Testis (tissue), 3 donors: ENCODE results near the gene ZNF10. TPM values are rescaled to one million over a fixed set of nuclear protein-coding genes. Genes with fewer than 3 reads are reported as not detected.

Experiments
- DNase-seq: peaks from one replicate; pipeline ENCODE4 v3.0.0-alpha.2; 2019
- H3K27ac ChIP-seq, 2 donors: fragments of 200-600 bp; sonication (generic); one replicate each; pipeline ENCODE4 v1.5.1; 2019
- H3K27me3 ChIP-seq: fragments of 200-600 bp; sonication (generic); one replicate; pipeline ENCODE4 v1.5.1; 2019
- H3K36me3 ChIP-seq: fragments of 200-600 bp; sonication (generic); one replicate; pipeline ENCODE4 v1.5.1; 2017; ENCODE audit warnings: low read depth; ENCODE audit errors: missing control alignments
- H3K4me1 ChIP-seq: fragments of 200-600 bp; sonication (generic); one replicate; pipeline ENCODE4 v1.5.1; 2019
- H3K4me3 ChIP-seq, 2 donors: fragments of 200-600 bp; sonication (generic); one replicate each; pipeline ENCODE4 v1.5.1; 2017 to 2019
- H3K9me3 ChIP-seq: fragments of 200-600 bp; sonication (generic); one replicate; pipeline ENCODE4 v1.5.1; 2017
- POLR2A ChIP-seq: fragments of 450-650 bp; IDR thresholded peaks from one replicate; pipeline ENCODE4 v1.6.1; 2017; ENCODE audit warnings: antibody characterized with exemption, mild to moderate bottlenecking, moderate library complexity
- WGBS, 2 donors: methylation state at CpG; one replicate each; pipeline ENCODE4 v1.1.5; 2018; 5-methylcytosine and 5-hydroxymethylcytosine counted together
- intact Hi-C: fragments of 100-400 bp; cut with DNase I; formaldehyde crosslinking; loops from one replicate; pipeline ENCODE4 v1.15.1; 2023; ENCODE audit warnings: low total_unique reads
- polyA plus RNA-seq: library from polyadenylated mRNA; stranded (reverse); fragments of 350-450 nt; fragmentation: Illumina TruSeq; extraction: RNeasy Lipid Tissue Mini Kit (QIAGEN cat#74804); gene quantifications from one replicate; pipeline ENCODE4 v1.2.3, GENCODE V29; 2014; ENCODE audit warnings: low read depth, low replicate concordance; ENCODE audit not compliant: insufficient read depth
- total RNA-seq, 2 donors: library from RNA; depleted of rRNA; stranded (reverse); fragments of >200 nt; gene quantifications; one replicate each; pipeline ENCODE4 v1.2.3, GENCODE V29; 2016
- TF ChIP-seq, protein P1 (sequence below), 3 experiments: fragments of 450-650 bp in 2 of 3; fragments of 200-600 bp in 1 of 3; sonication (generic) in 1 of 3; IDR thresholded peaks; one replicate each; pipeline ENCODE4 v1.5.1; 2016 to 2019; ENCODE audit warnings: antibody characterized with exemption in 3 of 3, mild to moderate bottlenecking in 2 of 3, moderate library complexity in 1 of 3

Gene ZNF10
- total and polyA plus RNA-seq, 3 donors from 2014 or later = 20.4 to 40.5 (median 38.3) TPM

DNA sequence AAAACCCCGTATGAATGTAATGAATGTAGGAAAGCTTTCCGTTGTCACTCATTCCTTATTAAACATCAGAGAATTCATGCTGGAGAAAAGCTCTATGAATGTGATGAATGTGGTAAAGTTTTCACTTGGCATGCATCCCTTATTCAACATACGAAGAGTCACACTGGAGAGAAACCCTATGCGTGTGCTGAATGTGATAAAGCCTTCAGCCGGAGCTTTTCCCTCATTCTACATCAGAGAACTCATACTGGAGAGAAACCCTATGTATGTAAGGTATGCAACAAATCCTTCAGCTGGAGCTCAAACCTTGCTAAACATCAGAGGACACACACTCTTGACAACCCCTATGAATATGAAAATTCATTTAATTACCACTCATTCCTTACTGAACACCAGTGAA is 24.2 kb upstream of the ZNF10 start:
- Histone ChIP-seq H3K9me3 (no peaks in the 10 kb centered on the region), H3K27me3 (no peaks in the 10 kb centered on the region), H3K4me3 (no peak overlapping the region), H3K27ac (no peak overlapping the region), H3K4me1 (no peaks in the 10 kb centered on the region), H3K36me3 (no peaks in the 10 kb centered on the region)
- 96 to 97% methylated on average over 5 of the region's 5 CpGs for WGBS, 2 donors
- intact Hi-C loops = no loop called here
- no peak for DNase-seq
- TF ChIP-seq, protein P1, sequence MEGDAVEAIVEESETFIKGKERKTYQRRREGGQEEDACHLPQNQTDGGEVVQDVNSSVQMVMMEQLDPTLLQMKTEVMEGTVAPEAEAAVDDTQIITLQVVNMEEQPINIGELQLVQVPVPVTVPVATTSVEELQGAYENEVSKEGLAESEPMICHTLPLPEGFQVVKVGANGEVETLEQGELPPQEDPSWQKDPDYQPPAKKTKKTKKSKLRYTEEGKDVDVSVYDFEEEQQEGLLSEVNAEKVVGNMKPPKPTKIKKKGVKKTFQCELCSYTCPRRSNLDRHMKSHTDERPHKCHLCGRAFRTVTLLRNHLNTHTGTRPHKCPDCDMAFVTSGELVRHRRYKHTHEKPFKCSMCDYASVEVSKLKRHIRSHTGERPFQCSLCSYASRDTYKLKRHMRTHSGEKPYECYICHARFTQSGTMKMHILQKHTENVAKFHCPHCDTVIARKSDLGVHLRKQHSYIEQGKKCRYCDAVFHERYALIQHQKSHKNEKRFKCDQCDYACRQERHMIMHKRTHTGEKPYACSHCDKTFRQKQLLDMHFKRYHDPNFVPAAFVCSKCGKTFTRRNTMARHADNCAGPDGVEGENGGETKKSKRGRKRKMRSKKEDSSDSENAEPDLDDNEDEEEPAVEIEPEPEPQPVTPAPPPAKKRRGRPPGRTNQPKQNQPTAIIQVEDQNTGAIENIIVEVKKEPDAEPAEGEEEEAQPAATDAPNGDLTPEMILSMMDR (IDR thresholded peaks at IDR 0.05) = no peak
- no peak for TF ChIP-seq POLR2A

- intact Hi-C loops = no loop called here
- WGBS, 2 donors = 94 to 98% methylated on average over 1 of the region's 1 CpG
- H3K4me1 ChIP-seq = no peaks in the 10 kb centered on the region
- no peaks in the 10 kb centered on the region for H3K9me3 ChIP-seq
- H3K27ac ChIP-seq = no peak overlapping the region
- H3K27me3 ChIP-seq = no peaks in the 10 kb centered on the region
- no peaks in the 10 kb centered on the region for H3K36me3 ChIP-seq
- DNase-seq = no peak
- H3K4me3 ChIP-seq = no peak overlapping the region
- TF ChIP-seq POLR2A = no peak
- TF ChIP-seq, protein P1 (IDR thresholded peaks at IDR 0.05) = no peak
Observed at GRCh38 chr12:133107121-133107520, 23.3 kb upstream of the ZNF10 start.

- no peak for TF ChIP-seq POLR2A
- TF ChIP-seq, protein P1 (IDR thresholded peaks at IDR 0.05) = no peak
- H3K4me1 ChIP-seq = no peaks in the 10 kb centered on the region
- no peaks in the 10 kb centered on the region for H3K9me3 ChIP-seq
- H3K4me3 ChIP-seq = no peak overlapping the region
- 93 to 95% methylated on average over 2 of the region's 2 CpGs for WGBS, 2 donors
- no peaks in the 10 kb centered on the region for H3K27me3 ChIP-seq
- no peaks in the 10 kb centered on the region for H3K36me3 ChIP-seq
- intact Hi-C loops = no loop called here
- no peak for DNase-seq
- no peak overlapping the region for H3K27ac ChIP-seq
Observed at GRCh38 chr12:133108150-133108549, 22.3 kb upstream of the ZNF10 start.

DNA sequence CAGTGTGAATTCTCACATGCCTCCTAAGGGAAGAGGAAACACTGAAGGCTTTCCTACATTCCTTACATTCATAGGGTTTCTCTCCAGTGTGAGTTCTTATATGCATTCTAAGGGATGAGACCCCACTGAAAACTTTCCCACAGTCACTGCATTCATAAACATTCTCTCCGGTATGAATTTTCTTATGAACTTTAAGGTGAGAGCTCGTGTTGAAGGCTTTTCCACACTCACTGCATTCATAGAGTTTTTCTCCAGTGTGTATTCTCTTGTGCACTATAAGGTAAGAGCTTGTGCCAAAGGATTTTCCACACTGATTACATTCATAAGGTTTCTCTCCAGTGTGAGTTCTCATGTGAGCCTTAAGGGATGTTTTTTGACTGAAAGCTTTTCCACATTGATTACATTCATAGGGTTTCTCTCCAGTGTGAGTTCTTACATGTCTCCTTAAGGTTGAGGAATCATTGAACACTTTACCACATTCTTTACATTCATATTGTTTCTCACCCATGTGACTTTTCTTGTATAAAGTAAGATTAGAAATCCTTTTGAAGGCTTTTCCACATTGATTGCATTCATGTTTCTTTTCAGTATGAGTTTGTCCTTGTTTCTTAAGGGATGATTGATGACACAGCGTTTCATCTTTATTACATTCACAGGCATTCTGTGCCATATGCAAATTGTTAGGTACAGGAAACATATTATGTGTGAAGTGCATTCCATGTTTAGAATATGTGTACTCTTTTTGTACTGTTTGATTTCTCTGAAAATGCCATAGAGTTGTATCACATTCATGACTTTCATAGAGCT is 9.8 kb upstream of the ZNF10 start:
- Histone ChIP-seq H3K4me3 (no peak overlapping the region), H3K9me3 (no peaks in the 10 kb centered on the region), H3K27ac (no peak overlapping the region), H3K4me1 (no peaks in the 10 kb centered on the region), H3K36me3 (no peaks in the 10 kb centered on the region), H3K27me3 (no peaks in the 10 kb centered on the region)
- intact Hi-C loops = no loop called here
- TF ChIP-seq, protein P1 (IDR thresholded peaks at IDR 0.05) = no peak
- no peak for TF ChIP-seq POLR2A
- no peak for DNase-seq
- 94 to 100% methylated on average over 3 of the region's 3 CpGs for WGBS, 2 donors

GRCh38 chr12:133124674-133125073 is 5.8 kb upstream of the ZNF10 start:
- intact Hi-C loops = no loop called here
- no peaks in the 10 kb centered on the region for H3K36me3 ChIP-seq
- H3K27me3 ChIP-seq = no peaks in the 10 kb centered on the region
- no peak overlapping the region for H3K27ac ChIP-seq
- TF ChIP-seq, protein P1 (IDR thresholded peaks at IDR 0.05) = no peak
- no peak for TF ChIP-seq POLR2A
- no peaks in the 10 kb centered on the region for H3K4me1 ChIP-seq
- H3K4me3 ChIP-seq = no peak overlapping the region
- WGBS, 2 donors = 93 to 96% methylated on average over 2 of the region's 2 CpGs
- H3K9me3 ChIP-seq = no peaks in the 10 kb centered on the region
- DNase-seq = no peak
